ENCODE measurements around the gene DVL1.

DNA sequence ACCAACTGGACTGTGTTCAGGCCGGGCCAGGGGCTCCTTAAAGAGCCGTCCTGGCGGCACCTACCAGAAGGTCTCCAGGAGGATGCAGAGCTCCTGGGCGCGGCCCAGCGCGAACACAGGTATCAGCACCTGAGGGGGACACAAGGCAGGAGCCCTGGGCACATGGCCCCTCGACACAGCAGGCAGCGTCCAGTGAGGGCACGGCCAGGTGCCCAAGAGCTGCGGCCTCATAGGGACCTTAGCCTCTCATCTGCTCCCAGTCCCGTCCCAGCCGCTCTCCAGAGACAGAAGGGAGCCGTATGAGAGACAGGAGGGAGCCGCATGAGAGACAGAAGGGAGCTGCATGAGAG is 35.0 kb downstream of the DVL1 start:
- TF ChIP-seq EZH2 (IDR thresholded peaks at IDR 0.05; ENCODE audit: insufficient read depth, poor library complexity, severe bottlenecking) (no peak), EZH2phosphoT487 (IDR thresholded peaks at IDR 0.05; ENCODE audit: insufficient read depth, low read depth) (no peak)
